BLaER1 treated with 17β-estradiol and CSF1 and Interleukin-3, amounts not matched to agents 10 nM and 100 nM (cell line): Measurements from ENCODE around the gene HYI.
"Not testable (repeated sequence)": the region's sequence is repeated elsewhere in the genome, so short reads cannot be mapped to it uniquely, and the experiment has no call there.

ENCODE experiments used
- H3K27ac ChIP-seq, 11 experiments: shearing (Covaris generic); formaldehyde crosslinking; 2 replicates each; pipeline ENCODE4 v1.8.1; 2022
- H3K27me3 ChIP-seq, 11 experiments: shearing (Covaris generic); formaldehyde crosslinking; 2 replicates each; pipeline ENCODE4 v1.8.1; 2022
- H3K36me3 ChIP-seq, 11 experiments: shearing (Covaris generic); formaldehyde crosslinking; 2 replicates each; pipeline ENCODE4 v1.8.1; 2022
- H3K4me1 ChIP-seq, 10 experiments: shearing (Covaris generic); formaldehyde crosslinking; 2 replicates each; pipeline ENCODE4 v1.8.1; 2022
- H3K4me2 ChIP-seq, 11 experiments: shearing (Covaris generic); formaldehyde crosslinking; 2 replicates each; pipeline ENCODE4 v1.8.1; 2022
- H3K4me3 ChIP-seq, 10 experiments: shearing (Covaris generic); formaldehyde crosslinking; 2 replicates each; pipeline ENCODE4 v1.8.1; 2022
- H3K9ac ChIP-seq, 11 experiments: shearing (Covaris generic); formaldehyde crosslinking; 2 replicates each; pipeline ENCODE4 v1.8.1; 2022
- H3K9me3 ChIP-seq, 11 experiments: shearing (Covaris generic); formaldehyde crosslinking; replicated peaks in 1 of 11; 2 replicates each; pipeline ENCODE4 v1.8.1; 2022
- H4K20me1 ChIP-seq, 11 experiments: shearing (Covaris generic); formaldehyde crosslinking; 2 replicates each; pipeline ENCODE4 v1.8.1; 2022
- Cebpa-rat ChIP-seq, 11 experiments: shearing (Covaris generic); IDR thresholded peaks; 2 replicates each; pipeline ENCODE4 v1.8.1; 2022

HYI gene

DNA sequence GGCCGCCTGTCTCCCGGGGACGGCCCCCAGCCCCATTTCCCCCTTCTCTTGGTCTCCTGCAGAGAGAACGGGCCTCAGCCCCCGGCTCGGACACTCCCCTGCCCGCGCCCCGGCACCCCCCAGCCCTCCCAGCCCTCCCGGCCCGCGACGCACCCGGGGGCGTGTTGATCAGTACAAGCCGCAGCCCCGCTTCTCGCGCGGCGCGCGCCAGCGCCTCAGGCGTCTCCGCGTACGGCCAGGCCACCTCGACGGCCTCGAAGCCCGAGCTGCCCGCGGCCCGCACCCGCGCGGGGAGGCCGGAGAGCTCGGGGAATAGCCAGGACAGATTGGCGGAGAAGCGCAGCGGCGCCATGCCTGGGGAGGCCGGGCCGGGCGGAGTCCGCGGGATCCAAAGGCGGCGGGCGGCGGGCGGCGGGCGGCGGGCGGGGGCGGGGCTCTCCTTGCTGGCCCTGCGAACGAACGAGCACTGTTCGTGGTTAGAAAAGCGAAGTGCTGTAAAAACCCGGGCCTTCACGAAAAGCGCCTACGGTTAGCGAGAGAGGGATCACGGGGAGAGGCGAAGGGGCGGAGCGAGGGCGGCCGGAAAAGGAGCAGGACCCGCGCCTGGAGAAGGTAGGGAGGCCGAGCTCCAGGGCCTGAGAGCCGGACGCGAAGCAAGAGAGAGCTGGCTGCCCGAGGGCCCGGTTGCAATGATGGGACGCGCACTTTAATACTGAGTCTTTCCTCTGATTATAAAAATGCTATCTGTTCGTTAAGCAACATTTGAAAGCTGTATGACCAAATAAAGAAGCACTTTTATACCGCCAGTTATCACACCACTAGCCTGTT, at the start of gene HYI:
Gene HYI, minus strand, starts transcription at position 490 of the 828 bp plus-strand sequence. Its CDS starts 138 bp downstream, at position 352.
- Histone ChIP-seq H3K9ac (peak within 1 kb of the TSS; percentile 67 to 83 (median 80)), H3K27me3 (no peaks in the 10 kb centered on the region), H3K4me2 (peak within 1 kb of the TSS; percentile 76 to 96 (median 91)), H3K4me3 (peak within 1 kb of the TSS; percentile 55 to 71 (median 60)), H4K20me1 (peaks cover 0 to 43% (median 0%) of the 10 kb centered on the region in 11 experiments; a peak in 3 of 22 replicates), H3K36me3 (peaks cover 28 to 40% (median 37%) of the 10 kb centered on the region in 11 experiments), H3K9me3 (no peaks in the 10 kb centered on the region), H3K4me1 (peaks cover 10 to 28% (median 25%) of the 10 kb centered on the region in 10 experiments), H3K27ac (peak within 1 kb of the TSS; percentile 51 to 79 (median 70); a peak in 21 of 22 replicates)
- no peak for TF ChIP-seq Cebpa-rat (IDR thresholded peaks at IDR 0.05)

- not testable (repeated sequence) for H3K4me1 ChIP-seq
Observed at GRCh38 chr1:43501806-43502205, 48.1 kb upstream of the HYI start.

GRCh38 chr1:43499898-43500297, 46.2 kb upstream of the HYI start:
- Histone ChIP-seq H3K9ac (no peak overlapping the region), H3K4me3 (no peak overlapping the region), H3K9me3 (peaks cover 0 to 3% (median 0%) of the 10 kb centered on the region in 11 experiments; a peak in 1 of 22 replicates), H3K4me1 (no peaks in the 10 kb centered on the region), H4K20me1 (no peaks in the 10 kb centered on the region), H3K4me2 (no peak overlapping the region), H3K27ac (no peak overlapping the region), H3K36me3 (no peaks in the 10 kb centered on the region), H3K27me3 (no peaks in the 10 kb centered on the region)
- no peak for TF ChIP-seq Cebpa-rat (IDR thresholded peaks at IDR 0.05)

More at GRCh38 chr1:43501806-43502205, 48.1 kb upstream of the HYI start:
- not testable (repeated sequence) for H3K36me3 ChIP-seq, H3K4me2 ChIP-seq, H3K4me3 ChIP-seq, H3K9me3 ChIP-seq, H4K20me1 ChIP-seq, H3K27me3 ChIP-seq, H3K9ac ChIP-seq, H3K27ac ChIP-seq

GRCh38 chr1:43495204-43495603, 41.5 kb upstream of the HYI start:
- no peak overlapping the region for H3K9ac ChIP-seq
- no peaks in the 10 kb centered on the region for H3K4me1 ChIP-seq
- TF ChIP-seq Cebpa-rat (IDR thresholded peaks at IDR 0.05): no peak
- H3K36me3 ChIP-seq: no peaks in the 10 kb centered on the region
- H4K20me1 ChIP-seq: no peaks in the 10 kb centered on the region
- H3K4me3 ChIP-seq: no peak overlapping the region
- H3K27ac ChIP-seq: no peak overlapping the region
- H3K27me3 ChIP-seq: no peaks in the 10 kb centered on the region
- no peak overlapping the region for H3K4me2 ChIP-seq
- peaks cover 15 to 23% (median 19%) of the 10 kb centered on the region in 11 experiments; a peak in 21 of 22 replicates for H3K9me3 ChIP-seq

GRCh38 chr1:43493661-43494450, 40.1 kb upstream of the HYI start:
- no peak overlapping the region for H3K9ac ChIP-seq
- H4K20me1 ChIP-seq: no peaks in the 10 kb centered on the region
- TF ChIP-seq Cebpa-rat (IDR thresholded peaks at IDR 0.05): no peak
- no peak overlapping the region for H3K27ac ChIP-seq
- no peaks in the 10 kb centered on the region for H3K36me3 ChIP-seq
- H3K4me1 ChIP-seq: no peaks in the 10 kb centered on the region
- H3K27me3 ChIP-seq: no peaks in the 10 kb centered on the region
- no peak overlapping the region for H3K4me3 ChIP-seq
- no peak overlapping the region for H3K4me2 ChIP-seq
- H3K9me3 ChIP-seq: peaks cover 18 to 34% (median 25%) of the 10 kb centered on the region in 11 experiments

- Histone ChIP-seq H3K36me3 (no peaks in the 10 kb centered on the region), H3K4me1 (no peaks in the 10 kb centered on the region), H3K4me2 (no peak overlapping the region), H3K27ac (no peak overlapping the region), H3K4me3 (no peak overlapping the region), H3K9me3 (peaks cover 28 to 44% (median 35%) of the 10 kb centered on the region in 11 experiments), H3K27me3 (no peaks in the 10 kb centered on the region), H3K9ac (no peak overlapping the region), H4K20me1 (no peaks in the 10 kb centered on the region)
- no peak for TF ChIP-seq Cebpa-rat (IDR thresholded peaks at IDR 0.05)
Observed at GRCh38 chr1:43492826-43493225, 39.1 kb upstream of the HYI start.

DNA sequence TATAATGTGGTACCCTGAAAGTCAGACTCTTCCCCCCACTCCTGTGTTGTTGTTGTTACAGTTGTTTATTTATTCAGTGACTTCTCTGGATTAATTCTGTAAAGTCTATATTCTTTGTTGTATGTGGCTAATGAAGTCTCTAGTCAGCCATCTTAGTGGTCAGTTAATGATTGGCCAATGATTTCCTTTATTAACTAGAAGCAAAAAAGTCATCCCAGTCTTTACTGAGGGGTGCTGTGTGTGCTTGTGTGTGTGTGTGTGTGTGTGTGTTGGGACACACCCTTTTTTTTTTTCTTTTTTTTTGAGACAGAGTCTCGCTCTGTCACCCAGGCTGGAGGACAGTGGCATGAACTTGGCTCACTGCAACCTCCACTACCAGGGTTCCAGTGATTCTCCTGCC, 37.3 kb upstream of the HYI start:
- Histone ChIP-seq H3K36me3 (no peaks in the 10 kb centered on the region), H3K9me3 (peaks cover 40 to 61% (median 49%) of the 10 kb centered on the region in 11 experiments), H3K4me2 (no peak overlapping the region), H4K20me1 (no peaks in the 10 kb centered on the region), H3K27me3 (no peaks in the 10 kb centered on the region), H3K4me1 (no peaks in the 10 kb centered on the region), H3K27ac (no peak overlapping the region), H3K9ac (no peak overlapping the region), H3K4me3 (no peak overlapping the region)
- TF ChIP-seq Cebpa-rat (IDR thresholded peaks at IDR 0.05): no peak

DNA sequence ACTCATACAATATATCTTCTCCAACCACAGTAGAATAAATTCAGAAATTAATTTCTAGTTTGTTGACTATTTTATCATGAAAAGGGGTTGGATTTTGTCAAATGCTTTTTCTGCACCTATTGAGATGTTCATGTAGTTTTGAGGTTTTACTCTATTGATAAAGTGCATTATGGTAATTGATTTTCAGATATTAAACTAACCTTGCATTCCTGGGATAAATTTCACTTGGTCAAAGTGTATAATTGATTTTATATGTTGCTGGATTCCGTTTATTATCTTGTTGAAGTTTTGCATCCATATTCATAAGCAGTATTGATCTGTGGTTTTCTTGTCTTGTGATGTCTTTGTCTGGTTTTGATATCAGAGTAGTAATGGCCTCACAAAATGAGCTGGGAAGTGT, 34.4 kb upstream of the HYI start:
- H3K27ac ChIP-seq: no peak overlapping the region
- H3K9me3 ChIP-seq: peaks cover 40 to 61% (median 49%) of the 10 kb centered on the region in 11 experiments
- H4K20me1 ChIP-seq: no peaks in the 10 kb centered on the region
- no peak for TF ChIP-seq Cebpa-rat (IDR thresholded peaks at IDR 0.05)
- H3K27me3 ChIP-seq: no peaks in the 10 kb centered on the region
- H3K9ac ChIP-seq: no peak overlapping the region
- no peaks in the 10 kb centered on the region for H3K36me3 ChIP-seq
- no peaks in the 10 kb centered on the region for H3K4me1 ChIP-seq
- no peak overlapping the region for H3K4me3 ChIP-seq
- no peak overlapping the region for H3K4me2 ChIP-seq

DNA sequence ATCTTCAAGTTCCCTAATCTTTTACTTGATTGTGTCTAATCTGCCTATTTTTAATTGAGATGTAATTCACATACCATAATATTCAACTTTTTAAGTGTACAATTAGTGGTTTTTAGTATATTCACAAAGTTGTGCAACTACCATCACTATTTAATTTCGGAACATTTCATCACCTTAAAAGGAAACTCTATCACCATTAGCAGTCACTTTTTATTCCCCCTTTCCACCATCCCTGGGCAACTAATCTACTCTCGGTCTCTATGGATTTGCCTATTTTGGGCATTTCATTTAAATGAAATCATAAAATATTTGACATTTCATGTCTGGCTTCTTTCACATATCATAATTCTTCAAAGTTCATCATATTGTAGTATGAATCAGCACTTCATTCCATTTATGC, 30.6 kb upstream of the HYI start:
- H3K27me3 ChIP-seq: no peaks in the 10 kb centered on the region
- peaks cover 23 to 31% (median 26%) of the 10 kb centered on the region in 11 experiments for H3K9me3 ChIP-seq
- no peak overlapping the region for H3K27ac ChIP-seq
- no peaks in the 10 kb centered on the region for H4K20me1 ChIP-seq
- no peak overlapping the region for H3K4me3 ChIP-seq
- H3K4me1 ChIP-seq: peaks cover 0 to 4% (median 0%) of the 10 kb centered on the region in 10 experiments; a peak in 1 of 20 replicates
- TF ChIP-seq Cebpa-rat (IDR thresholded peaks at IDR 0.05): no peak
- no peak overlapping the region for H3K9ac ChIP-seq
- no peak overlapping the region for H3K4me2 ChIP-seq
- no peaks in the 10 kb centered on the region for H3K36me3 ChIP-seq
